H9 (cell line): Measurements from ENCODE around the gene INTS7. TPM values are rescaled to one million over a fixed set of nuclear protein-coding genes. Genes with fewer than 3 reads are reported as not detected.

Experiments used
- DNase-seq: peaks from one replicate; pipeline ENCODE4 v3.0.0-alpha.2; 2017
- H2AFZ ChIP-seq: one replicate; pipeline ENCODE4 v1.6.1; 2013; ENCODE audit warnings: mild to moderate bottlenecking, low read length, control low read depth, moderate library complexity
- H2AK5ac ChIP-seq: 2 replicates; pipeline ENCODE4 v1.6.1; 2013; ENCODE audit warnings: low read length, control low read depth, mixed read lengths; ENCODE audit not compliant: insufficient read length
- H2BK120ac ChIP-seq: one replicate; pipeline ENCODE4 v1.6.1; 2013; ENCODE audit warnings: low read depth, mild to moderate bottlenecking, low read length, control low read depth, inconsistent platforms; ENCODE audit not compliant: poor library complexity, severe bottlenecking
- H2BK12ac ChIP-seq: 2 replicates; pipeline ENCODE4 v1.6.1; 2013; ENCODE audit warnings: low read length, control low read depth, mixed read lengths, low read depth; ENCODE audit not compliant: insufficient read length
- H2BK15ac ChIP-seq: 2 replicates; pipeline ENCODE4 v1.6.1; 2013; ENCODE audit warnings: low read depth, low read length, control low read depth
- H2BK20ac ChIP-seq: one replicate; pipeline ENCODE4 v1.6.1; 2013; ENCODE audit warnings: low read depth, mild to moderate bottlenecking, low read length, control low read depth, inconsistent platforms; ENCODE audit not compliant: poor library complexity, severe bottlenecking
- H2BK5ac ChIP-seq: 2 replicates; pipeline ENCODE4 v1.6.1; 2013; ENCODE audit warnings: low read length, control low read depth, mixed read lengths; ENCODE audit not compliant: insufficient read length
- H3K14ac ChIP-seq: 2 replicates; pipeline ENCODE4 v1.6.1; 2013; ENCODE audit warnings: low read length, control low read depth; ENCODE audit not compliant: insufficient read depth
- H3K18ac ChIP-seq: 2 replicates; pipeline ENCODE4 v1.6.1; 2013; ENCODE audit warnings: low read depth, mild to moderate bottlenecking, mixed read lengths, low read length, control low read depth; ENCODE audit not compliant: insufficient read length
- H3K23ac ChIP-seq: 2 replicates; pipeline ENCODE4 v1.6.1; 2013; ENCODE audit warnings: low read length, control low read depth, mixed read lengths, low read depth; ENCODE audit not compliant: insufficient read length
- H3K23me2 ChIP-seq: 2 replicates; pipeline ENCODE4 v1.6.1; 2013; ENCODE audit warnings: low read depth, mild to moderate bottlenecking, mixed read lengths, low read length, control low read depth; ENCODE audit not compliant: insufficient read length, poor library complexity, severe bottlenecking
- H3K27ac ChIP-seq: 2 replicates; pipeline ENCODE4 v1.5.1; 2013; ENCODE audit warnings: low read length, control low read depth, mixed read lengths, low read depth; ENCODE audit not compliant: insufficient read length
- H3K27me3 ChIP-seq: 2 replicates; pipeline ENCODE4 v1.6.1; 2013; ENCODE audit warnings: low read length, control low read depth, inconsistent platforms; ENCODE audit not compliant: insufficient read depth
- H3K4ac ChIP-seq: 2 replicates; pipeline ENCODE4 v1.6.1; 2013; ENCODE audit warnings: low read depth, mild to moderate bottlenecking, control low read depth, inconsistent platforms, low read length, moderate library complexity
- H3K4me1 ChIP-seq: 2 replicates; pipeline ENCODE4 v1.6.1; 2013; ENCODE audit warnings: low read length, control low read depth, inconsistent platforms; ENCODE audit not compliant: insufficient read depth
- H3K4me2 ChIP-seq: 2 replicates; pipeline ENCODE4 v1.6.1; 2013; ENCODE audit warnings: low read length, control low read depth, mixed read lengths; ENCODE audit not compliant: insufficient read length, insufficient read depth
- H3K56ac ChIP-seq: 2 replicates; pipeline ENCODE4 v1.6.1; 2013; ENCODE audit warnings: low read depth, mild to moderate bottlenecking, mixed read lengths, low read length, control low read depth; ENCODE audit not compliant: insufficient read length
- H3K79me1 ChIP-seq: 2 replicates; pipeline ENCODE4 v1.6.1; 2013; ENCODE audit warnings: low read depth, mild to moderate bottlenecking, moderate library complexity, low read length, control low read depth, inconsistent platforms; ENCODE audit not compliant: insufficient read depth, poor library complexity, severe bottlenecking
- H3K79me2 ChIP-seq: 2 replicates; pipeline ENCODE4 v1.6.1; 2013; ENCODE audit warnings: low read length, control low read depth, inconsistent platforms; ENCODE audit not compliant: insufficient read depth
- H3K9ac ChIP-seq: 2 replicates; pipeline ENCODE4 v1.6.1; 2013; ENCODE audit warnings: low read length, control low read depth, mixed read lengths; ENCODE audit not compliant: insufficient read length; ENCODE audit errors: extremely low read depth
- H3K9me3 ChIP-seq: one replicate; pipeline ENCODE4 v1.6.1; 2013; ENCODE audit warnings: low read depth, low read length, inconsistent platforms; ENCODE audit not compliant: control insufficient read depth
- H3T11ph ChIP-seq: one replicate; pipeline ENCODE4 v1.6.1; 2013; ENCODE audit warnings: mild to moderate bottlenecking, low read length, control low read depth, inconsistent platforms
- H4K20me1 ChIP-seq: one replicate; pipeline ENCODE4 v1.6.1; 2013; ENCODE audit not compliant: control insufficient read depth, insufficient read length, insufficient read depth
- H4K5ac ChIP-seq: 2 replicates; pipeline ENCODE4 v1.6.1; 2013; ENCODE audit warnings: low read depth, mild to moderate bottlenecking, mixed read lengths, low read length, control low read depth; ENCODE audit not compliant: insufficient read length
- H4K8ac ChIP-seq: replicated peaks from 2 replicates; pipeline ENCODE4 v1.6.1; 2013; ENCODE audit warnings: low read length, control low read depth, mixed read lengths, low read depth; ENCODE audit not compliant: insufficient read length
- H4K91ac ChIP-seq: 2 replicates; pipeline ENCODE4 v1.6.1; 2013; ENCODE audit warnings: low read depth, mild to moderate bottlenecking, moderate library complexity, mixed read lengths, low read length, control low read depth; ENCODE audit not compliant: insufficient read length
- H3K27ac Mint-ChIP-seq, 3 experiments: 2 replicates in 2 of 3; 3 replicates in 1 of 3; pipeline ENCODE4 v1.8.0; 2020 to 2021; ENCODE audit warnings: mixed read lengths in 3 of 3, mild to moderate bottlenecking in 1 of 3, moderate library complexity in 1 of 3
- H3K27me3 Mint-ChIP-seq: 2 replicates; pipeline ENCODE4 v1.8.0; 2021; ENCODE audit warnings: low read depth, mild to moderate bottlenecking, moderate library complexity, mixed read lengths
- H3K36me3 Mint-ChIP-seq, 3 experiments: 2 replicates in 2 of 3; 3 replicates in 1 of 3; pipeline ENCODE4 v1.8.0; 2020 to 2021; ENCODE audit warnings: low read depth in 3 of 3, mixed read lengths in 3 of 3; ENCODE audit not compliant: insufficient read depth in 1 of 3
- H3K4me1 Mint-ChIP-seq, 2 experiments: 2 replicates each; pipeline ENCODE4 v1.8.0; 2020; ENCODE audit warnings: mixed read lengths in 2 of 2
- H3K4me3 Mint-ChIP-seq, 2 experiments: 2 replicates in 1 of 2; 3 replicates in 1 of 2; pipeline ENCODE4 v1.8.0; 2020 to 2021; ENCODE audit warnings: mild to moderate bottlenecking in 2 of 2, mixed read lengths in 2 of 2, moderate library complexity in 1 of 2
- H3K9me3 Mint-ChIP-seq, 2 experiments: 2 replicates in 1 of 2; 3 replicates in 1 of 2; pipeline ENCODE4 v1.8.0; 2020; ENCODE audit warnings: mild to moderate bottlenecking in 2 of 2, mixed read lengths in 2 of 2, moderate library complexity in 1 of 2
- CTCF ChIP-seq: fragments of 200-600 bp; sonication (generic); conservative IDR thresholded peaks from 3 replicates; pipeline ENCODE4 v1.8.0; 2021; ENCODE audit warnings: antibody characterized with exemption, mild to moderate bottlenecking
- WGBS: extraction: QIAGEN DNeasy Blood & Tissue Kit; methylation state at CpG from one replicate; pipeline ENCODE4 v1.1.7; 2013; ENCODE audit warnings: missing lambda C conversion rate, low lambda C conversion rate, mixed read lengths; ENCODE audit not compliant: insufficient read length; ENCODE audit errors: extremely low coverage; 5-methylcytosine and 5-hydroxymethylcytosine counted together
- total RNA-seq: library from RNA; stranded (reverse); gene quantifications from 2 replicates; pipeline ENCODE4 v1.2.1, GENCODE V29; 2021

INTS7 gene
- total RNA-seq, 1 experiment from 2014 or later: 32.3 TPM

- WGBS: no CpG with 5 or more reads among the region's 2 CpGs
- Histone ChIP-seq H3K18ac (no peak overlapping the region), H4K8ac (no peak overlapping the region), H3K23me2 (no peaks in the 10 kb centered on the region), H4K5ac (no peak overlapping the region), H2BK5ac (no peak overlapping the region), H3K79me2 (no peaks in the 10 kb centered on the region), H3K79me1 (no peaks in the 10 kb centered on the region), H3K23ac (no peak overlapping the region), H4K91ac (no peak overlapping the region), H3K4ac (no peak overlapping the region), H2BK20ac (no peak overlapping the region), H3K14ac (no peak overlapping the region), H3K9me3 (no peaks in the 10 kb centered on the region), H3T11ph (no peak overlapping the region), H3K27me3 (no peaks in the 10 kb centered on the region; the same call in 1 of the 2 replicates), H2AK5ac (no peak overlapping the region), H3K4me1 (peaks cover 2% of the 10 kb centered on the region), H4K20me1 (no peaks in the 10 kb centered on the region), H3K56ac (no peak overlapping the region), H2BK120ac (no peak overlapping the region), H3K27ac (no peak overlapping the region), H3K9ac (no peak overlapping the region), H2BK15ac (no peak overlapping the region), H2AFZ (no peak overlapping the region), H3K4me2 (no peak overlapping the region), H2BK12ac (no peak overlapping the region)
- Mint-ChIP-seq H3K4me1 (peaks cover 10 to 11% of the 10 kb centered on the region in 2 experiments), H3K27me3 (peaks cover 2% of the 10 kb centered on the region; the same call in 1 of the 2 replicates), H3K4me3 (no peak overlapping the region), H3K9me3 (no peaks in the 10 kb centered on the region), H3K27ac (no peak overlapping the region), H3K36me3 (peaks cover 12 to 31% (median 18%) of the 10 kb centered on the region in 3 experiments; a peak in 6 of 7 replicates)
- DNase-seq: no peak
- no peak for TF ChIP-seq CTCF
Measured at GRCh38 chr1:211952299-211952698, 83.1 kb downstream of the INTS7 start.
